NOMO-1 (cell line): Measurements from ENCODE around the gene ACACA.

Source experiments
- DNase-seq, 2 experiments: peaks; one replicate each; lab custom pipeline; 2025; ENCODE audit not compliant: unreplicated experiment in 2 of 2; lab: John Stamatoyannopoulos, UW

Gene ACACA

GRCh38 chr17:37299257-37299980 is 107.2 kb downstream of the ACACA start:
- no peak for DNase-seq

- DNase-seq, result no peak
Measured at GRCh38 chr17:37295888-37296287, 110.7 kb downstream of the ACACA start.

GRCh38 chr17:37294888-37295287 is 111.7 kb downstream of the ACACA start:
- no peak for DNase-seq

DNA sequence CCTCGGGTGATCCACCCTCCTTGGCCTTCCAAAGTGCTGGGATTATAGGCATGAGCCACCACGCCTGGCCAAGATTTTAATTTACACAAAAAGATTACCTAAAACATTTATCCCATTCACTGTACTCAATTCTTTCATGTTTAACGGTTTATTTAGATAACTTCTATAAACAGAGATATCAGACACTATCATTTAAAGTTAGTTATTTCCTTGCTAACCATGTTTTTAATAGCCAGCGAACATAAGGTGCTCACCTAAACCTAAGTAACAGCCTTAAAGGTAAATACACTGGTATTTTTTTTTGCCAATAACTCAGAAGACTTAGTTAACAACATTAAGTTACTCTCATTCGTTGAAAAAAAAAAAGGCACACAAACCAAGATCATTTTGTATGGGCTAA is 112.9 kb downstream of the ACACA start:
- no peak for DNase-seq

DNA sequence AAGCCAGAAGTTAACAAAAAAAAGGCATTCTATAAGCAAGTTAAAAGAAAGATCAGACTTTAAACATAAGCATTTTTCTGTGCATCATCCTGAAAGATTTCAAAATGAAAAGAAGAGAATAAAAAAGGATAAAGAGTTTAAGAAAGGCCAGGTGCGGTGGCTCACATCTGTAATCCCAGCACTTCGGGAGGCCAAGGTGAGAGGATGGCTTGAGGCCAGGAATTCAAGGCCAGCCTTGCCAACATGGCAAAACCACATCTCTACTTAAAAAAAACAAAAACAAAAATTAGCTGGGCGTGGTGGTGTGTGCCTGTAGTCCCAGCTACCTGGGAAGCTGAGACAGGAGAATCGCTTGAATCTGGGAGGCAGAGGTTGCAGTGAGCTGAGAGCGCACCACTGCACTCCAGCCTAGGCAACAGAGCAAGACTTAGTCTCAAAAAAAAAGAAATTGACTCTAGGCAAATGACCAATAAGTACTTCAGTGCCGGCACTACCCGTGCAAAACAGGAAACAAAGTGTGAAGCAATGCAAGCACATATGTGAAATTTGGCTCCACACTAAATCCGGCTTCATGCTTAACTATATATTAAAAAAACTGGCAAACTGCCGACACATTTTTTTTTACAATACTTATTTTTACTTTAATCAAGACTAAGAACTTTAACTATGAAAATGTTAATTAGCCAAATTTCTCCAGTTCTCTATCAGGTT is 114.1 kb downstream of the ACACA start:
- DNase-seq, result peak; percentile 63 to 79

GRCh38 chr17:37291351-37291750 is 115.3 kb downstream of the ACACA start:
- no peak for DNase-seq

GRCh38 chr17:37286430-37286829 is 120.2 kb downstream of the ACACA start:
- no peak for DNase-seq

GRCh38 chr17:37284191-37284590 is 122.4 kb downstream of the ACACA start:
- DNase-seq, result no peak

- no peak for DNase-seq
Measured at GRCh38 chr17:37283414-37283961, 123.1 kb downstream of the ACACA start.

GRCh38 chr17:37280841-37281240 is 125.8 kb downstream of the ACACA start:
- DNase-seq, result no peak

DNA sequence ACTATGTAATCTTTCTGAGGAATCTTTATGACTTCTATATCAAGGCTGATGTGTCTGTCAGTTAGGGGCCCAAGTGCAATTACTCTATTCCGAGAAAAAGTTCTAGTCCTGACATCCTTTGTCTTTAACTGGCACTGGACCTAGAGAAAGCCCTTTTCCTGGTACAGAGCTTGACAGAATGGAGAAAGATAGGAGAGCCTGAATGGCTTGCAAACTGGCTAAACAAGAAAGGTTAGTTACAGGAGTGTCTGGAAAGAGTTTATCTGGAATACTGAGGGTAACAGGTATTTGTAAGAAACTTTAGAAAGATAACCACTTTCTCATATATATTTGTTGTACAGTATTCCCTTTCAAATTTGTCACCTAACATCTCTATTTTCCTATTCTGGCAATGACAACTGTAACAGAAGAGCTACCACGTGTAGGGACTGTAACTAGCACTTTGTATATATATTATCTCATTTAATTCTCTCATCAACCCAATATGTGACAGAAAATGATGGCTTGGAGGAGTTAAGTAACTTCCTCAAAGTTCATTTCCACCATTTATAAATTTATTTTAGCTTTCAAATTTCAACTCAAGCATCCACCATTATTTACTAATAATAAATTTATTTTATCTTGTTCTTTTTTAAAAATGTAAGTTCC is 128.3 kb downstream of the ACACA start:
- no peak for DNase-seq

DNA sequence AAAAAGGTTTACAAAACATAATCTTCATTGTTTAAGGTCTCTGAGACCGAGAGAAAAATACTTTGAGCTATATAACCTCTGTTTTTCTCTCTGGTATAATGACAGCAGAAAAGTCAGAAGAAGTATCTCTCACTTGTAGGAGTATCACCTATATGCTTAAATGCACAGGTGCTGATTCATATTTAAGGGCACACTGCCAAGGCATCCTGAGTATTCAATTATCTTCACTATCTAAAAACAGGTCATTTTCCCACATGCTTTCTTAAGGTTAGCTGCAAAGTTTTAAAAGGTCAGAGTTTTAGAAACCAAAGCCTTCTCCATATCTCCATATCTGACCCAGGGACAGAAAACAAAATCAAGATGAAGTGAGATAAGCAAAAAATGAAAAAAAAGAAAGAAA is 130.2 kb downstream of the ACACA start:
- DNase-seq, result no peak

GRCh38 chr17:37274461-37274860 is 132.2 kb downstream of the ACACA start:
- no peak for DNase-seq

DNA sequence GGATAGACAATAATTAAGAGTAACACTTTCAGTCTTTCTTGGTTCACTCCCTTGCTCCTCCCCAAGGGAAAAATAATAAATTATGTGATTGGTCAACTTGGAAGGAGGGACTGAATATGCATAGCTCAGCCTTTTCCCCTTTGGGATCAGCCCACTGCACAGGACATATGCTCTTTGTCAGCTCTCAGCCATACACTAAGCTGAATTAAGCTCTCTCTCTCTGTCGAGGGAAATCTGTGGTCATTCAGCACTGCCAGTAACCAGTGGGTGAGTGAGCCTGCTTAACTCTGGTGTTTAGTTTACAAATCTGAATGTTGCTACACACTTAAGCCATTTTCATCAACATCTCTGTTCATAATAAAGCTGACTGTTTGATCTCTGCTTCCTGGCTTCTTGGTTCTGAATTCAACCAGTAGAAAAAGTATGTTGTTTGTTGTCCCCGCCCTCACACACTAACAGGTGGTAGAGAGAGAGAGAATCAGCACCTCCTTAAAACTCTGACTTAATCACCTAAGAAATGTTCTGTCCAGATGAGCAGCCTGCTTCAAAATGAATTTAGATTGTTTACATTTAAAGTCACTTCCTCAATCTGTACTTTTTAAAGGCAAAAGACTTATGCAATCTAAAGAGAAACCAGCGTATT is 133.1 kb downstream of the ACACA start:
- DNase-seq, result peak; percentile 37 to 72

DNA sequence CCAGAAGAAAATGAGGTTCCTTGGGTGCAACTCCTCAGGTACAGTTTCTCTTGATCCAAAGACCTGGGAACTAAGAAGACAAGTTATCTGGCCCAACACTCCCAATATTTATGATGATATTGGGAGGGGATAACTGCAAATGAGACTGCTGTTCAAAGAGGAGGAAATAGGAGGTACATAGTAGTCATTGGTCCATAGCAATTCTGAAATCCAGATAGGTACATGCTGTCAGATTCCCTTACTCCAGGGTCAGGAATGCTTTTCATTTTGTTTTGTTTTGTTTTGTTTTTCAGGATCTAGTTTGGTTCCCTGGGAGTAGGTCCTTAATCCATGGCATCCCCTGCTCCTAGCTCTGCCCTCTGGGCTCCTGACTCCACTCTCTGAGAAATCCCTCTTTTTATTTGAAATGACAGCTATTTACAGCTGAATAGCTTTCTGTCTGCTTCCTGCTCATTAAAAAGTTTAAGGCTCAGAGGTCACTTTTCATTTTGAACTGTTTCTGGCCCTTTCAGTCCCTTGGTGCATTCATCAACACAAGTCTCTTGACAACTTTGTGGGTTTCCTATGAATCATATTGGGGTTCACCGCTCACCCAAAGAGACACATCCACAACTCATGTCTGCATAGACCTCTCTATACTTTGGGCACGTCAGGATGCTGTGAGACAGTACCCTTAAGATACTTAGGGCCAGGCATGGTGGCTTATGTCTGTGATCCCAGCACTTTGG is 141.0 kb downstream of the ACACA start:
- DNase-seq, result no peak

DNA sequence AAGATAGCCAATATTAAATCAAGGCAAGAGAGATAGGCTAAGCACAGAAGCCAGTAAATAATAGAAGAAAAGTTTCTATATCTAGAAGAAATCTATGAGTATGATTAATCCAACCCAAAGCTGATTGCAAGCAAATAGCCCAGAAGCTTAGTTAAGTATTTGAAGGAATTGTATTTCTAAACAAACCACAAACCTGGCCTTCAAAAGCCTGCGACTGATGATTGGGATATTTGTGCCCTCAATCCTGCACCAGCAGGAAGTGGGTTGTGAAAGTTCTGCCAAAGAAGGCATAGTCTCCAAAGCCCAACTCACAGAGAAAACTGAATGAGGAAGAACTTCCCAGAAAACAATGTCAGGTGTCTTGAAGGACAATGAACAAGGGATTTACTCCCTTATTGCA is 145.3 kb downstream of the ACACA start:
- no peak for DNase-seq

GRCh38 chr17:37259030-37259735 is 147.5 kb downstream of the ACACA start:
- DNase-seq, result no peak

GRCh38 chr17:37256627-37257026 is 150.0 kb downstream of the ACACA start:
- no peak for DNase-seq

DNA sequence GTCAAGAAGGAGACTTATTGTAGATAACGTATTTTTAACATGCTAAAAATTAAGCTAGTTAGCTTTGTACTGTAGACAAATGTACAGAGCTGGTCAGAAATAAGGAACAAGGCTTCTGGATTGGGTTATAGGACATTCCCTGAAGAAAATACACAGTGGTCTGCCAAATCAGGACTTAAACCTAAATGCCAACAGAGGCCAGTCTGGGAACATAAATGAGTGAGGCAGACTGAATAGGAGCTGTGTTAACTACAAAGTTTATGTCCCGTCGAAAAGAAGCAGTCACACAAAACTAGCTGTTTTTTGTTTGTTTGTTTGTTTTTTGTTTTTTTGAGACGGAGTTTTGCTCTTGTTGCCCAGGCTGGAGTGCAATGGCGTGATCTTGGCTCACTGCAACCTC is 151.2 kb downstream of the ACACA start:
- no peak for DNase-seq

GRCh38 chr17:37247825-37248224 is 158.8 kb downstream of the ACACA start:
- DNase-seq, result peak in 1 of 2 experiments; percentile 12
